Measurements from ENCODE around the gene BRPF3. TPM values are rescaled to one million over a fixed set of nuclear protein-coding genes. Genes with fewer than 3 reads are reported as not detected.

BRPF3 gene
- total RNA-seq (2022), result 19.4 and 21.1 TPM in 2 replicates
- Bru-seq, nascent RNA, result percentile 64 among the genes with signal in this experiment
- BruChase-seq, experiment 1, labeled RNA remaining after a 6-hour chase, result percentile 79 among the genes with signal in this experiment
- BruChase-seq, experiment 2, labeled RNA remaining after a 2-hour chase, result percentile 68 among the genes with signal in this experiment
- long read RNA-seq, full-length matches to known transcripts, result 7 of 31 reads
- long read RNA-seq, partial matches to known transcripts, result 5 of 31 reads
- long read RNA-seq, other reads (novel, unspliced or antisense), result 19 of 31 reads

DNA sequence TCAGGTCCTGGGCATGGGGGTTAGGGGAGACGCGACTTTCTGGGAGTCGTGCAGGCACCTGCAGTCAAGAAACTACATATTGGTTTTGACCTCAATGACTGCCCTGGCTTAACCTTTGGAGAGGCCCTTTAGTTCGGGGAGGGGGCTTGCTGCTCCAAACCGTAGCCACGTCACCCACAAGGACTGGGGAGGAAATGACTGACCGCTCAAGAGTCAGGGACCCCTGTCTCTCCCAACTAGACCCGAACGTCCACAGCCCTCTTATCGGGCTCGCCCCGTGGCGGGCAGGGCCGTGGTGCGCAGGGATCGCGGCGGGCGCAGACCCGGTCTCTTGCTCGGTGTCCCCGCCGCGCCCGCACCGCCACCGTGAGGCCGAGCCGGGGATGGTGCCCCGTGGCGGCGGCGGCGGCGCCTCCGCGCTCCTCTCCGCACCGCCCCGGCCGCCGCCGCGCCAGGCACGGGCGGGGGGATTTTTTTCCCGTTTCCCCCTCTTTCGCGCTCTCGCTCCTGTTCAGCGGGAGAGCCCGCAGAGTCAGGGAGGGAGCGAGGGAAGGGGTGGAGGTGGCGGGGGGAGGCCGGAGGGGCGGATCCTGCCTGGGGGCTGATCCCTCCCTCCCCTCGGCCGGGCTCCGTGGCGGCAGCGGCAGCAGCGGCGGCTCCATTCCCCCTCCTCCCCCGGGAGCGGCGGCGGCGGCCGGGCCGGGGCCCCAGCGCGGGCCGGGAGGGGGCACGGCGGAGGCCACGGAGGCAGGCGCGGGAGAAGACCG, at the start of gene BRPF3:
Gene BRPF3 (plus strand): TSS at position 632 of the 767 bp plus-strand sequence. CDS start 3,579 bp downstream, outside the sequence.
- TF ChIP-seq, protein P1, sequence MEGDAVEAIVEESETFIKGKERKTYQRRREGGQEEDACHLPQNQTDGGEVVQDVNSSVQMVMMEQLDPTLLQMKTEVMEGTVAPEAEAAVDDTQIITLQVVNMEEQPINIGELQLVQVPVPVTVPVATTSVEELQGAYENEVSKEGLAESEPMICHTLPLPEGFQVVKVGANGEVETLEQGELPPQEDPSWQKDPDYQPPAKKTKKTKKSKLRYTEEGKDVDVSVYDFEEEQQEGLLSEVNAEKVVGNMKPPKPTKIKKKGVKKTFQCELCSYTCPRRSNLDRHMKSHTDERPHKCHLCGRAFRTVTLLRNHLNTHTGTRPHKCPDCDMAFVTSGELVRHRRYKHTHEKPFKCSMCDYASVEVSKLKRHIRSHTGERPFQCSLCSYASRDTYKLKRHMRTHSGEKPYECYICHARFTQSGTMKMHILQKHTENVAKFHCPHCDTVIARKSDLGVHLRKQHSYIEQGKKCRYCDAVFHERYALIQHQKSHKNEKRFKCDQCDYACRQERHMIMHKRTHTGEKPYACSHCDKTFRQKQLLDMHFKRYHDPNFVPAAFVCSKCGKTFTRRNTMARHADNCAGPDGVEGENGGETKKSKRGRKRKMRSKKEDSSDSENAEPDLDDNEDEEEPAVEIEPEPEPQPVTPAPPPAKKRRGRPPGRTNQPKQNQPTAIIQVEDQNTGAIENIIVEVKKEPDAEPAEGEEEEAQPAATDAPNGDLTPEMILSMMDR (IDR thresholded peaks at IDR 0.05; ENCODE audit: unreplicated experiment), result peak; percentile 48
- H3K9me3 Mint-ChIP-seq (ENCODE audit: unreplicated experiment), result no peaks in the 10 kb centered on the region
- peaks cover 9% of the 10 kb centered on the region for H3K4me1 Mint-ChIP-seq (ENCODE audit: insufficient read depth, unreplicated experiment)
- CTCF ChIA-PET, result interaction anchor here (0.9 kb wide), 1 partner anchor 167 kb away, joined by 3 read pairs; no protein-coding TSS in a partner anchor
- POLR2A ChIA-PET, result interaction anchor here (1.2 kb wide), 1 partner anchor 167 kb away, joined by 3 read pairs; no protein-coding TSS in a partner anchor
- BruUV-seq (replicated peaks), result no TSS peak
- peak within 1 kb of the TSS; percentile 50 for H3K27ac Mint-ChIP-seq (ENCODE audit: low read depth, unreplicated experiment)
- peaks cover 12% of the 10 kb centered on the region for H3K27me3 Mint-ChIP-seq (ENCODE audit: insufficient read depth, unreplicated experiment)
- H3K4me3 Mint-ChIP-seq (ENCODE audit: unreplicated experiment), result peak within 1 kb of the TSS; percentile 87
- peaks cover 9% of the 10 kb centered on the region for H3K36me3 Mint-ChIP-seq (ENCODE audit: insufficient read depth, unreplicated experiment)
- intact Hi-C loops (cut with micrococcal nuclease), result loop anchor here (1.0 kb wide), 2 partner anchors 73 to 169 kb away; partner anchors contain the start of gene MAPK14
- peak; percentile 63 for DNase-seq (ENCODE audit: unreplicated experiment)

DNA sequence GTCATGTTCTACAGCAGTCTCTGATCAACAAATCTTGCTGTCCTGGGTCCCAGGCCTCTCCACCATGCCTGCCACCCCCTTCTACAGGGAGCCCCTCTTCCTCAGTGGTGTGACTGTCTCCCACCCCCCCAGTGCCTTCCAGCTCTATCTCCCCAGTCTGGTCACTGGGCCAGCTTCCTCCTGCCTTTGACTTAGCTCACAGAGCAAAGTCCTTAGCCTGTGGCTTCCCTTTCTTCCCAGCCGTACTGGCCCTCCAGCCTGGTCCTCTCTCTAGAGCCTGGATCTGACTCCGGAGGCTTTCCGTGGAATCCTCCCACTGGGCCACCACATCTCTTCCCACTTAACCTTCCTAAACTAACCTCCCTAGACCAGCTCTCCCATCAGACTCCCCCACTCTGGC, 49.2 kb upstream of the BRPF3 start:
- no peak overlapping the region for H3K4me3 Mint-ChIP-seq (ENCODE audit: unreplicated experiment)
- intact Hi-C loops (cut with micrococcal nuclease), result no loop called here
- H3K36me3 Mint-ChIP-seq (ENCODE audit: insufficient read depth, unreplicated experiment), result no peaks in the 10 kb centered on the region
- peaks cover 19% of the 10 kb centered on the region for H3K9me3 Mint-ChIP-seq (ENCODE audit: unreplicated experiment)
- no peak overlapping the region for H3K27ac Mint-ChIP-seq (ENCODE audit: low read depth, unreplicated experiment)
- H3K4me1 Mint-ChIP-seq (ENCODE audit: insufficient read depth, unreplicated experiment), result no peaks in the 10 kb centered on the region
- ChIA-PET CTCF (no interaction called here), POLR2A (no interaction called here)
- DNase-seq (ENCODE audit: unreplicated experiment), result no peak
- TF ChIP-seq, protein P1 (IDR thresholded peaks at IDR 0.05; ENCODE audit: unreplicated experiment), result no peak
- BruUV-seq (replicated peaks), result no TSS peak
- H3K27me3 Mint-ChIP-seq (ENCODE audit: insufficient read depth, unreplicated experiment), result peaks cover 8% of the 10 kb centered on the region

GRCh38 chr6:36149476-36149875, 47.1 kb upstream of the BRPF3 start:
- Mint-ChIP-seq H3K27ac (ENCODE audit: low read depth, unreplicated experiment) (no peak overlapping the region), H3K36me3 (ENCODE audit: insufficient read depth, unreplicated experiment) (no peaks in the 10 kb centered on the region), H3K27me3 (ENCODE audit: insufficient read depth, unreplicated experiment) (peaks cover 9% of the 10 kb centered on the region), H3K4me3 (ENCODE audit: unreplicated experiment) (no peak overlapping the region), H3K4me1 (ENCODE audit: insufficient read depth, unreplicated experiment) (no peaks in the 10 kb centered on the region), H3K9me3 (ENCODE audit: unreplicated experiment) (peaks cover 19% of the 10 kb centered on the region)
- BruUV-seq (replicated peaks), result no TSS peak
- no peak for DNase-seq (ENCODE audit: unreplicated experiment)
- POLR2A ChIA-PET, result no interaction called here
- CTCF ChIA-PET, result interaction anchor here (0.6 to 0.7 kb wide), 2 partner anchors 46 to 383 kb away, joined by 3 to 4 read pairs; no protein-coding TSS in a partner anchor
- TF ChIP-seq, protein P1 (IDR thresholded peaks at IDR 0.05; ENCODE audit: unreplicated experiment), result no peak
- intact Hi-C loops (cut with micrococcal nuclease), result no loop called here

DNA sequence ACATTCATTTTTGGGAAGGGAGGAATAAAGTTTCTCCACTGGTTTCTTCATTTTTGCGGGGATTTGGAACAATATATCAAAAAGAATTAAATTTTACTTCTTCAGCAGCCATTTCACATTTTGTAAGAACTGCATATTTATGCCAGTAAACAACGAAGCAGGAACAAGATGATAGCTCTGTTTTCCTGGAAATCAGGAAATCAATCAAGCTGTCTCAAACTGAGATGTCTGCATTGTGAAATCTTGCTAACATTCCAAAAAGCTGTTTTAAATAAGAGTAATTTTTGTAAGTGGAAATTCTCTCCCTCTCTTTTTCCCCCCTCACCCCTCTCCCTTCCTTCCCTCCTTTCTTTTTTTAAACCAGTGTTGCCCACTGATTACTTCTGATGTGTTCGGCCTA, 46.3 kb upstream of the BRPF3 start:
- no peak for DNase-seq (ENCODE audit: unreplicated experiment)
- TF ChIP-seq, protein P1 (IDR thresholded peaks at IDR 0.05; ENCODE audit: unreplicated experiment), result no peak
- BruUV-seq (replicated peaks), result no TSS peak
- Mint-ChIP-seq H3K27ac (ENCODE audit: low read depth, unreplicated experiment) (no peak overlapping the region), H3K4me3 (ENCODE audit: unreplicated experiment) (no peak overlapping the region), H3K9me3 (ENCODE audit: unreplicated experiment) (peaks cover 19% of the 10 kb centered on the region), H3K36me3 (ENCODE audit: insufficient read depth, unreplicated experiment) (peaks cover 5% of the 10 kb centered on the region), H3K4me1 (ENCODE audit: insufficient read depth, unreplicated experiment) (no peaks in the 10 kb centered on the region), H3K27me3 (ENCODE audit: insufficient read depth, unreplicated experiment) (peaks cover 14% of the 10 kb centered on the region)
- intact Hi-C loops (cut with micrococcal nuclease), result no loop called here
- ChIA-PET POLR2A (interaction anchor here (1.0 kb wide), 1 partner anchor 29 kb away, joined by 3 read pairs; no protein-coding TSS in a partner anchor), CTCF (interaction anchor here (0.7 kb wide), 1 partner anchor 384 kb away, joined by 4 read pairs; no protein-coding TSS in a partner anchor)

Measured in MCF 10A (cell line).